HuH-7.5 (cell line): Measurements from ENCODE around the gene FRS3.
A peak's percentile ranks its signal among the peaks of the same experiment; 100 is the strongest.

Experiments used
- DNase-seq: peaks from one replicate; pipeline ENCODE4 v3.0.0; 2011; ENCODE audit warnings: low spot score

The FRS3 gene

GRCh38 chr6:41741625-41742490 is 37.8 kb downstream of the FRS3 start:
- no peak for DNase-seq

GRCh38 chr6:41740366-41741162 is 39.1 kb downstream of the FRS3 start:
- DNase-seq = no peak

- DNase-seq = no peak
These were observed 40.7 kb downstream of the FRS3 start for GRCh38 chr6:41739041-41739440.

GRCh38 chr6:41737591-41738130 is 42.0 kb downstream of the FRS3 start:
- no peak for DNase-seq

- DNase-seq = no peak
These were observed 42.7 kb downstream of the FRS3 start for GRCh38 chr6:41736800-41737555.

GRCh38 chr6:41736186-41736733 is 43.4 kb downstream of the FRS3 start:
- DNase-seq = no peak

- peak; percentile 81 for DNase-seq
These were observed 44.1 kb downstream of the FRS3 start, which contains the start of gene TFEB for GRCh38 chr6:41735427-41736185. Gene TFEB, minus strand, starts transcription at chr6:41735608. Its CDS starts 44,395 bp downstream, at chr6:41691213.

GRCh38 chr6:41734666-41735426 is 44.9 kb downstream of the FRS3 start:
- DNase-seq = peak; percentile 78

- DNase-seq = peak; percentile 79
These were observed 45.7 kb downstream of the FRS3 start for GRCh38 chr6:41733707-41734665.

- no peak for DNase-seq
These were observed 46.4 kb downstream of the FRS3 start for GRCh38 chr6:41733360-41733706.

- DNase-seq = no peak
These were observed 46.9 kb downstream of the FRS3 start for GRCh38 chr6:41732591-41733359.

- no peak for DNase-seq
These were observed 47.6 kb downstream of the FRS3 start for GRCh38 chr6:41732149-41732548.

GRCh38 chr6:41731561-41732086 is 48.1 kb downstream of the FRS3 start:
- no peak for DNase-seq

GRCh38 chr6:41730531-41731436 is 48.9 kb downstream of the FRS3 start:
- DNase-seq = no peak

- DNase-seq = no peak
These were observed 50.1 kb downstream of the FRS3 start for GRCh38 chr6:41729624-41730023.

GRCh38 chr6:41728954-41729353 is 50.7 kb downstream of the FRS3 start:
- no peak for DNase-seq
